Measurements from ENCODE around the gene ADAMTS17.

DNA sequence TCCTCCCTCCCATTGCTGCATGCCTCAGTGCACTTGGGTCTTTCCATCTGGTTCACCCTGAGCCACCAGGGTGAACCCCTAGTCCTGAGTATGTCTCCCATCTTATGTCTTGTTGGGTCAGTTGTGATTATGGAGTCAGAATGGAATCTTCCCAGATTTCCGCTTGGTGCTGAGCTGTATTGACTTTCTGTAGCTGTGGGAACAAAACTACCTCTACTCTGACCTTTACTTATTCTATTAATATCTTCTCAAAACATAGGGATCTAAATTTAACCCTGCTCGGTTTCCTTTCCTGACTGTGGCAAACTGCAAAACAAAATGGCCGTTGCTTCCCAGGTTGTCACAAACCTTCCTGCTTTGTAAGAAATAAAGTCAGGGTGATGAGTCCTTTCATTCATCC is 312.7 kb downstream of the ADAMTS17 start:
- TF ChIP-seq CTCF (conservative IDR thresholded peaks at IDR 0.05): no peak
- TF ChIP-seq EZH2 (IDR thresholded peaks at IDR 0.05; ENCODE audit: low read depth): no peak
